HS-27A (cell line): ENCODE data around the gene SNTG2.

Source experiments
- DNase-seq: peaks from one replicate; pipeline ENCODE4 v3.0.0-alpha.2; 2012; ENCODE audit warnings: low read depth, missing footprints

SNTG2 gene

DNA sequence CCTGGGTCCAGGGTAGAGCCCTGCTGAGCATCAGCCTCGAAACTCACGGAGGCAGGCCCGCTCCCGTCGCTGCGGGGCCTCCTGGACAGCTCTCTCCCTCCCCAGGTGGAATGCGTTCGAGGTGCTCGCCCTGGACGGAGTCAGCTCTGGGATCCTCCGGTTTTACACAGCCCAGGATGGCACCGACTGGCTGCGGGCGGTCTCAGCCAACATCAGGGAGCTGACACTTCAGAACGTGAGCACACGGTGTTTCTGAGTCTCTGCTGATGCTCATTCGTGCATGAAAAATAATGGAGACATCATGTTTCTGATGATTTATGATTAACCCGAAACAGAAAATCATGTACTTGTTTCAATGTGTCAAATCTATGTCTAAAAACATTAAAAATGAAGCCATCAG is 287.1 kb downstream of the SNTG2 start:
- DNase-seq: no peak

DNA sequence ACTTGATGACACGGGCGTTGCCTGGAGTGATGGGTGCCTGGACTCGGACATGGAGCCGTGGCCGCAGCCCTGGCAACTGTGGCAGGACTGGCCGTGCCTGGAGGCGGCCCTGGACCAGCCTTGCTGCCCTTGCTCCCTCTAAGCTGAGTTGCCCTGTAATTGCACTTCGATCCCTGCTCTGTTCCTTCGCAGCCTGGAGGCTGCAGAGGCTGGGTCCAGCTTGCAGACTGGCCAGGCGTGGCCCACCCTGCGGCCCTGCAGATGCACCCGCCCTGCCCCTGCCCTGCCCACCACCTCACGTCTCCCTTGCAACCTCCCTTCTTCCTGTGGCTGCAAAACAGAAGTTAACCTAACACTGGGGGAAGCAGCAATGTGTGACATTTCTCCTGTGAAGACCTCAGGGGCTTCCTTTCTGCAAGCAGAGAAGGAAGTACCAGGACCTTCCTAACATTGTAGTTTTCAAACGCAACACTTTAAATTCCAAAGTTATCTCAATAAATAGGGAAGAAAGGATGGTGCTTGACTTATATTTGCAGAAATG is 288.0 kb downstream of the SNTG2 start:
- DNase-seq: no peak

- no peak for DNase-seq
Observed at GRCh38 chr2:1245193-1245592, 294.5 kb downstream of the SNTG2 start.

- DNase-seq: no peak
Observed at GRCh38 chr2:1246239-1246638, 295.6 kb downstream of the SNTG2 start.

DNA sequence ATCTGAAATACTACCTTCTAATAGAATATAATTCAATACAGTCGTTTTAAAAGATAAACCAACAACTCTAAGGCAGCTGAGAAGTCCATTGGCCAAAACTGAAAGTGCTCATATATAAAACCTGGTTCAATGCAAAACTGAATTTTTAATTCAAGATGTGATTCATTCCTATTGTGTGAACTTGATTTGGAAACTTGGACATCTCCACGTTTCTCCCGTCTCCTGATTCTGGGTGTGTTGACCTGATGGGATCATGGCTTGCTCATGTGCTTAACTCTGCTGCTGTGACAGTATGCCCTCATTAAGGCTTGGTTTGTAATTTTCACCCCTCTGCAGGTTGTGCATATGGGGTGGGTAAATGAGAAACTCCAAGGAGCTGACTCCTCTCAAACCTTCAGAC is 296.3 kb downstream of the SNTG2 start:
- no peak for DNase-seq

- no peak for DNase-seq
Observed at GRCh38 chr2:1248187-1248586, 297.5 kb downstream of the SNTG2 start.

DNA sequence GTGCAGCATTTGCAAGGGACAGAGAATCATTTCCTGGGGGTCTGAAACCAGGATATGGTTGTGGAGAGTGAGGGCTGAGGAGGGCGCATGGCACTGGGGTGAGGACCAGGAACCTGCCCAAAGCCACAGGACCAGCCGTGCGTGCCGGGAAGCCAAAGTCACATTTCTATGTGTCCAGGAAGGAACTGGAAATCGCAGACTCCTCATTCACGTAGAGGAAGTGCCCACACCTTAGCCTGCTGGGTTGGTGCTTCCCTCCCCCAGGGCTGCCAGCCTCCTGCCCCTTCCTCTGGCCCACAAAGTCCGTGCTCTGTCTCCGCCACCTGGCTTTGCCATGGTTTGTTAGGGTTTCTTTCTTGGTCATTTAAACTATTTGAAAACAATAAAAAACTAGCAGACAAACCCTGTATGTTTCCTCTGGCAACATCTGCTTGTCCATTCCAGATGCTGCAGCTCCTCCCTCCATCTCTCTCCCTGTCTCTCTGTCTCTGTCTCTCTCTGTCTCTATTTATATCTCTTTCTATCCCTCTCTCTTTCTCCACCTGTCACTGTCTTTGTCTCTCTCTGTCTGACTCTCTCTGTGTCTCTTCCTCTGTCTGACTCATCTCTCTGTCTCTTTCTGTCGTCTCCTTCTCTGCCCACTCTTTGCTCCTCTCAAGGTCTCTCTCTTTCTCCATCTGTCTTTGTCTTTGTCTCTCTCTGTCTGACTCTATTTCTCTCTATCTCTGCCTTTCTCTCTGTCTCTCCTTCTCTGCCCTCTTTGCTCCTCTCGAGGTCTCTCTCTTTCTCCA is 299.4 kb downstream of the SNTG2 start:
- no peak for DNase-seq

DNA sequence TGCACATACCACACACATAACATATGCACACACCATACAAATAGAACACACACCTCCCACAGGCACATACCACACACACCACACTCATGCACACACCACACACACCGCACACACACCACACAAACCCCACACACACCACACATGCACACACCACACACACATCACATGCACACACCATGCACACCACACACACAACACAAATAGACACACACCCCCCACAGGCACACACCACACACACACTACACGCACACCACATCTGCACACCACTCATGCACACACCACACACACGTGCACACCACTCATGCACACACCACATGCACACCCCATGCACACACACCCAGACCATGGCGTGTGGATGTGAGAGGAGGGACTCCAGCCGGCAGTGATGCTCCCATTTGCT is 300.9 kb downstream of the SNTG2 start:
- DNase-seq: no peak

DNA sequence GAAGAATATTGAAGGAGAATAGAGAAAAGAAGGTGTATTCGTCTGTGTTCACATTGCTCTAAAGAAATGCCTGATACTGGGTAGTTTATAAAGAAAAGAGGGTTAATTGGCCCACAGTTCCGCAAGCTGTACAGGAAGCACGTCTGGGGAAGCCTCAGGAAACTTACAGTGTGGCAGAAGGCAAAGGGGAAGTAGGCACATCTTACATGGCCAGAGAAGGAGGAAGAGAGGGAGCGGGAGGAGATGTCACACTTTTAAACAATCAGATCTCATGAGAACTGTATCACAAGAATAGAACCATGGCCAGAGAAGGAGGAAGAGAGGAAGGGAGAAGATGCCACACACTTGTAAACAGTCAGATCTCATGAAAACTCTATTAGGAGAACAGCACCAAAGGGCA is 303.0 kb downstream of the SNTG2 start:
- DNase-seq: no peak

DNA sequence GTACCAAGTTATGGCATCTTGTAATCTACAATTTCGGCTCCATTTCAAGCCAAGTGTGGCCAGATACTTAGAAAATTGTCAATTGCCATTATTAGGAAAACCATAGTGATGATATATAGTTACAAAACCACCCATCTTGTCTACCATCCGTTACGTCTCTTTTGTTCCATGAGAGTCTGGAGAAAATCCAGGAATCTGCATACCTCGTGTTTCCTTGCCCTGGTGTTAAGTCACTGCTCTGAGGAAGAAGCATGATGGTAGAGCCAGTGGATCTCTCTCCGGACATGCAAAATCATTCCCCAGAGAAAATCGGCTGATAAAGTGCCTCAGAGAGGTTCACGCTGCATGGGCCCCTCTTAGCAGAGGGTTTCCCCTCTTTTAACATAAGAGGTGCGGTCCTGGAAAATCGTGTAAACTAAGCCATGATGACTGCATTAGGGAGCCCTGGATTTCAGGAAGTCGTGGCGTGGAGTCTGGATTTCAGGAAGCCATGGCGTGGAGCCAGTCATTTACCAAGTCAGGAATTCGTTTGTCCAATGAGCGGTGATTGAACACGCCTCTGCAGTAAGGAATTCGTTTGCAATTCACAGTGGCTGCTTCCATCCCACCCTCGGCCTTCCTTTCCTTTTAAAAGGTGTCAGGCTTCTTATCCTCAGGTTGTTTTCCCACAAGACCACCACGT is 304.2 kb downstream of the SNTG2 start:
- DNase-seq: no peak

GRCh38 chr2:1256632-1257324 is 306.1 kb downstream of the SNTG2 start:
- no peak for DNase-seq

GRCh38 chr2:1257334-1257733 is 306.7 kb downstream of the SNTG2 start:
- DNase-seq: no peak

GRCh38 chr2:1259746-1260145 is 309.1 kb downstream of the SNTG2 start:
- no peak for DNase-seq

- DNase-seq: no peak
Observed at GRCh38 chr2:1262609-1263008, 312.0 kb downstream of the SNTG2 start.

DNA sequence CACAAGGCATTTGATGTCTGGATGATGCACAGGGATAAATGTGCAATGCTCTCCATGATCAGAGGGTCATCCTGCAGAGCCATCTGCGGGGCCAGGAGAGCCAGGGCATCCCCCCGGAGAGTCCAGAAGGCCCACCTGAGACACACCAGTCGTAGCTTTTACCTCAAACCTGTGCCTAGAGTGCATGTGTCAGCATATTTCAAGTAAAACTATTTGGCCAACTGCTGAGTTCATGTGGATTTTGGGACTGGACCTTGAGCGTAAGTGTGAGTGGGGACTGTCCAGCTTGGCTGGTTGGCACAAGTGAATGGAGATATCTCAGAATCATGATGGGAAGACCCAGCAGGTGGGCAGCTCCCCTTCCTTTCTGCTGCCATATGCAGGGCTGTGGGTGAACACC is 314.8 kb downstream of the SNTG2 start:
- no peak for DNase-seq

DNA sequence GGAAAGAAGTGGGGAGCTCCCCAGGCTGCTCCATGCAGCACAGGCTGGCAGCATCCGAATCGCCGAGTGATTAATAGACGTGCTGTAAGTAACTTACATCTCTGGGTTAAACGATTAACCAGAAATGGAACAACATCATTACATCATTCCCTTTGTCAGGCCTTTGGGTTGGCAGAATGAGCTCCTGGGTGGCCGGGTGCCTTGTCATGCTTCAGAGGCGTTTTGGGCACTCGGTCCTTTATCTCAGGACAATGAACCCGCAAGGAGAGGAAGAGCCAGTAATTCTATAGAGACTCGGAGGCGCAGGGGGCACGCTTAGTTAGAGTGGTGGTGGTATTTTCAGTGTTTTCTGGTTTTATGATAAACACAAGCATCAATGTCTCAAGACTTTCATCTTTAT is 315.7 kb downstream of the SNTG2 start:
- DNase-seq: no peak

- no peak for DNase-seq
Observed at GRCh38 chr2:1268034-1268433, 317.4 kb downstream of the SNTG2 start.

- no peak for DNase-seq
Observed at GRCh38 chr2:1269812-1270211, 319.2 kb downstream of the SNTG2 start.

DNA sequence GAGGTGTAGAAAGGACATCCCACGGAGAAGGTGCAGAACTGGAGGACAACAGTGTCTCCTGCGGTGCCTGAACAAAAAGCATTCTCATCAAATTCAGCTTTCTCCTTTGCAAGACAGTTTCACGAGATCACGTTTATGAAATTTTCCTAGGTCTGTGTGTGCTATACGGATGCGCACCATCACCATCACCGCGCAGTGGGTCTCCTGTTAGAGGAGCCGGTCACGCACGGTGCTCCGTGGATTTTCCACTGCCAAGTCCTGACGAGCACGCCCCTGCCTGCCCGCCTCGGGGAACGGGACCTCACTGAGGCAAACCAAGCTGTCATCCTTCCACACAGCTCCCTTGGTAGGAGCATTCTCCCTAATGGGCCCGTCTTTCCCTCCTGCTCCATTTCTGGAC is 322.2 kb downstream of the SNTG2 start:
- no peak for DNase-seq

GRCh38 chr2:1277634-1278033 is 327.0 kb downstream of the SNTG2 start:
- DNase-seq: no peak

GRCh38 chr2:1278125-1278524 is 327.5 kb downstream of the SNTG2 start:
- DNase-seq: no peak

- DNase-seq: no peak
Observed at GRCh38 chr2:1278861-1279260, 328.2 kb downstream of the SNTG2 start.

DNA sequence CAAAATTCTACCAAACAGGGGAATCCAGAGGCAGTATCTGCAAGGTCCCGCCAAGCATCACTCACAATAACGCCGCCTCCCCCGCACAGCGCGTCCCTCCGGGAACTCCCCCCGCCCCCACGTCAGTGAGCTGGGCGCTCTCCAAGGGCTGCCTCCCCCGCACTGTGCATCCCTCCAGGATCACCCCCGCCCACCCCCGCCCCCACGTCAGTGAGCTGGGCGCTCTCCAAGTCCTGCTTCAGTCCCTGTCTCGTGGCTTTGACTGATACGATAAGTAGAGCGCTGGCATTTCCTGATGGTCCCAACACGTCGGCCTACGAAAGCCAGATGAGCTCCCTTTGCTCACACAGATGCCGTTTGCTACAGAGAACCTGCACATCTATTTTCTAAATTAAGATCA is 331.9 kb downstream of the SNTG2 start:
- no peak for DNase-seq
